ENCODE data around the gene CCDC9. TPM values are rescaled to one million over a fixed set of nuclear protein-coding genes. Genes with fewer than 3 reads are reported as not detected.
"Not testable (repeated sequence)": the region's sequence is repeated elsewhere in the genome, so short reads cannot be mapped to it uniquely, and the experiment has no call there.

The CCDC9 gene
- total RNA-seq, 1 donor from 2014 or later, result 59.4 TPM

GRCh38 chr19:47296036-47296435 lies 39.7 kb downstream of the CCDC9 start:
- H3K4me1 Mint-ChIP-seq (ENCODE audit: low read depth), result no peaks in the 10 kb centered on the region
- no peak overlapping the region for H3K4me3 Mint-ChIP-seq (ENCODE audit: unreplicated experiment)
- TF ChIP-seq CTCF (IDR thresholded peaks at IDR 0.05), result peak; percentile 87
- H3K27me3 Mint-ChIP-seq (ENCODE audit: low read depth), result no peaks in the 10 kb centered on the region
- no peak for DNase-seq (ENCODE audit: low spot score)
- peaks cover 4% of the 10 kb centered on the region for H3K36me3 Mint-ChIP-seq (ENCODE audit: low read depth)
- no peak overlapping the region for H3K27ac Mint-ChIP-seq (ENCODE audit: unreplicated experiment)
- no peaks in the 10 kb centered on the region for H3K9me3 Mint-ChIP-seq (ENCODE audit: low read depth)

- H3K4me3 Mint-ChIP-seq (ENCODE audit: unreplicated experiment); DNase-seq (ENCODE audit: low spot score); H3K36me3 Mint-ChIP-seq (ENCODE audit: low read depth); H3K4me1 Mint-ChIP-seq (ENCODE audit: low read depth); H3K27me3 Mint-ChIP-seq (ENCODE audit: low read depth); H3K27ac Mint-ChIP-seq (ENCODE audit: unreplicated experiment); H3K9me3 Mint-ChIP-seq (ENCODE audit: low read depth): not testable (repeated sequence)
These were observed 44.5 kb downstream of the CCDC9 start for GRCh38 chr19:47300867-47301266.

- Mint-ChIP-seq H3K36me3 (ENCODE audit: low read depth) (no peaks in the 10 kb centered on the region), H3K27me3 (ENCODE audit: low read depth) (no peaks in the 10 kb centered on the region), H3K9me3 (ENCODE audit: low read depth) (no peaks in the 10 kb centered on the region), H3K4me1 (ENCODE audit: low read depth) (peaks cover 13% of the 10 kb centered on the region), H3K4me3 (ENCODE audit: unreplicated experiment) (no peak overlapping the region), H3K27ac (ENCODE audit: unreplicated experiment) (no peak overlapping the region)
- no peak for DNase-seq (ENCODE audit: low spot score)
- no peak for TF ChIP-seq CTCF (IDR thresholded peaks at IDR 0.05)
These were observed 45.9 kb downstream of the CCDC9 start for GRCh38 chr19:47302249-47302648.

- Mint-ChIP-seq H3K4me3 (ENCODE audit: unreplicated experiment) (no peak overlapping the region), H3K27ac (ENCODE audit: unreplicated experiment) (no peak overlapping the region), H3K27me3 (ENCODE audit: low read depth) (no peaks in the 10 kb centered on the region), H3K4me1 (ENCODE audit: low read depth) (peaks cover 16% of the 10 kb centered on the region), H3K36me3 (ENCODE audit: low read depth) (no peaks in the 10 kb centered on the region), H3K9me3 (ENCODE audit: low read depth) (no peaks in the 10 kb centered on the region)
- no peak for TF ChIP-seq CTCF (IDR thresholded peaks at IDR 0.05)
- DNase-seq (ENCODE audit: low spot score), result no peak
These were observed 47.6 kb downstream of the CCDC9 start for GRCh38 chr19:47303966-47304365.

- TF ChIP-seq CTCF (IDR thresholded peaks at IDR 0.05), result peak; percentile 98
- H3K4me3 Mint-ChIP-seq (ENCODE audit: unreplicated experiment), result peak overlapping the region; percentile 21
- no peaks in the 10 kb centered on the region for H3K9me3 Mint-ChIP-seq (ENCODE audit: low read depth)
- no peak for DNase-seq (ENCODE audit: low spot score)
- peaks cover 21% of the 10 kb centered on the region for H3K4me1 Mint-ChIP-seq (ENCODE audit: low read depth)
- no peaks in the 10 kb centered on the region for H3K27me3 Mint-ChIP-seq (ENCODE audit: low read depth)
- no peaks in the 10 kb centered on the region for H3K36me3 Mint-ChIP-seq (ENCODE audit: low read depth)
- H3K27ac Mint-ChIP-seq (ENCODE audit: unreplicated experiment), result peak overlapping the region; percentile 59
These were observed 49.0 kb downstream of the CCDC9 start for GRCh38 chr19:47305309-47305751.

GRCh38 chr19:47306303-47306702 lies 50.0 kb downstream of the CCDC9 start:
- Mint-ChIP-seq H3K36me3 (ENCODE audit: low read depth) (no peaks in the 10 kb centered on the region), H3K27me3 (ENCODE audit: low read depth) (no peaks in the 10 kb centered on the region), H3K4me1 (ENCODE audit: low read depth) (peaks cover 29% of the 10 kb centered on the region), H3K4me3 (ENCODE audit: unreplicated experiment) (no peak overlapping the region), H3K9me3 (ENCODE audit: low read depth) (no peaks in the 10 kb centered on the region), H3K27ac (ENCODE audit: unreplicated experiment) (peak overlapping the region; percentile 39)
- DNase-seq (ENCODE audit: low spot score), result no peak
- TF ChIP-seq CTCF (IDR thresholded peaks at IDR 0.05), result no peak

Data from chondrocyte (in vitro differentiated cells).